K562 (cell line): ENCODE measurements around the gene POLR1B. TPM values are rescaled to one million over a fixed set of nuclear protein-coding genes. Genes with fewer than 3 reads are reported as not detected.

ENCODE experiments used
- BCL6 ChIP-seq: fragments of 250-450 bp; sonication (Bioruptor Pico); IDR thresholded peaks from 2 replicates; pipeline ENCODE4 v1.4.0; 2020
- EGR1 ChIP-seq: fragments of 450-650 bp; conservative IDR thresholded peaks from 2 replicates; pipeline ENCODE4 v1.6.1; 2017; ENCODE audit warnings: mild to moderate bottlenecking
- JUNB ChIP-seq: fragments of 450-650 bp; formaldehyde crosslinking; conservative IDR thresholded peaks from 2 replicates; pipeline ENCODE4 v1.4.0; 2020; ENCODE audit warnings: mild to moderate bottlenecking
- NRF1 ChIP-seq, 2 experiments: fragments of 450-650 bp; IDR thresholded peaks in 1 of 2; conservative IDR thresholded peaks in 1 of 2; 2 replicates each; pipeline ENCODE4 v1.6.1; 2014; ENCODE audit warnings: mild to moderate bottlenecking in 2 of 2
- RFX7 ChIP-seq: fragments of 250-450 bp; sonication (Bioruptor Pico); IDR thresholded peaks from 2 replicates; pipeline ENCODE4 v1.5.1; 2021; ENCODE audit warnings: mild to moderate bottlenecking
- RHOXF2B ChIP-seq: fragments of 250-450 bp; sonication (Bioruptor Pico); conservative IDR thresholded peaks from 2 replicates; pipeline ENCODE4 v1.5.1; 2021
- SREBF2 ChIP-seq: sonication (generic); formaldehyde crosslinking; IDR thresholded peaks from 2 replicates; pipeline ENCODE4 v1.4.0; 2020; ENCODE audit warnings: mild to moderate bottlenecking, missing genetic modification reagents
- TEAD1 ChIP-seq, 2 experiments: fragments of 450-650 bp in 1 of 2; sonication (generic) in 1 of 2; formaldehyde crosslinking; IDR thresholded peaks; 2 replicates each; pipeline versions ENCODE4 v1.4.0 to v1.8.0; 2020 to 2022; ENCODE audit warnings: mild to moderate bottlenecking in 2 of 2, missing genetic modification reagents in 1 of 2
- XRCC5 ChIP-seq: fragments of 200-400 bp; formaldehyde crosslinking; IDR thresholded peaks from 2 replicates; pipeline ENCODE4 v1.6.1; 2017; ENCODE audit warnings: low read depth, mild to moderate bottlenecking, low read length
- polyA plus RNA-seq, 8 experiments: library from polyadenylated mRNA; depleted of rRNA in 4 of 8; stranded (reverse) in 5 of 8; unstranded in 3 of 8; fragments of >200 nt; fragmentation: Nextera tagmentation in 2 of 8; fragmentation: Illumina TruSeq in 1 of 8; extraction: Ambion mirVana in 2 of 8; extraction: Trizol in 1 of 8; gene quantifications; 2 replicates each; pipeline versions ENCODE4 v1.2.1 to v1.2.3, GENCODE V29; 2011 to 2014; ENCODE audit warnings: inconsistent platforms in 1 of 8, missing spikeins in 1 of 8
- total RNA-seq, 7 experiments: library from RNA; depleted of rRNA in 6 of 7; stranded (reverse); fragments of >200 nt in 6 of 7; fragmentation: Illumina TruSeq in 2 of 7; extraction: Trizol in 2 of 7; gene quantifications; 2 replicates each; pipeline versions ENCODE4 v1.2.1 to v1.2.3, GENCODE V29; 2011 to 2021; ENCODE audit warnings: low replicate concordance in 1 of 7
- TF ChIP-seq, protein P1 (sequence below), 2 experiments: fragments of 450-650 bp; IDR thresholded peaks; 2 replicates each; pipeline ENCODE4 v1.6.1; 2018; ENCODE audit warnings: mild to moderate bottlenecking in 2 of 2, low read depth in 1 of 2; ENCODE audit not compliant: partially characterized antibody in 2 of 2
- TF ChIP-seq, protein P2 (sequence below): sonication (generic); formaldehyde crosslinking; IDR thresholded peaks from 2 replicates; pipeline ENCODE4 v1.8.0; 2022; ENCODE audit warnings: missing genetic modification reagents, mild to moderate bottlenecking, moderate library complexity, borderline replicate concordance
- TF ChIP-seq, protein P3 (sequence below): fragments of 250-450 bp; sonication (Bioruptor Pico); IDR thresholded peaks from 2 replicates; pipeline ENCODE4 v1.4.0; 2020; ENCODE audit warnings: borderline replicate concordance
- TF ChIP-seq, protein P4 (sequence below), 2 experiments: fragments of 450-650 bp; formaldehyde crosslinking in 1 of 2; IDR thresholded peaks; 2 replicates each; pipeline versions ENCODE4 v1.4.0 to v1.6.1; 2014 to 2020; ENCODE audit warnings: mild to moderate bottlenecking in 2 of 2, borderline replicate concordance in 1 of 2, low read depth in 1 of 2

The POLR1B gene
- total and polyA plus RNA-seq, 9 of the 15 experiments (the other 6 are each of a cell fraction or from before 2014, with no cell fraction given): 19.8 to 55.1 (median 40.2) TPM

DNA sequence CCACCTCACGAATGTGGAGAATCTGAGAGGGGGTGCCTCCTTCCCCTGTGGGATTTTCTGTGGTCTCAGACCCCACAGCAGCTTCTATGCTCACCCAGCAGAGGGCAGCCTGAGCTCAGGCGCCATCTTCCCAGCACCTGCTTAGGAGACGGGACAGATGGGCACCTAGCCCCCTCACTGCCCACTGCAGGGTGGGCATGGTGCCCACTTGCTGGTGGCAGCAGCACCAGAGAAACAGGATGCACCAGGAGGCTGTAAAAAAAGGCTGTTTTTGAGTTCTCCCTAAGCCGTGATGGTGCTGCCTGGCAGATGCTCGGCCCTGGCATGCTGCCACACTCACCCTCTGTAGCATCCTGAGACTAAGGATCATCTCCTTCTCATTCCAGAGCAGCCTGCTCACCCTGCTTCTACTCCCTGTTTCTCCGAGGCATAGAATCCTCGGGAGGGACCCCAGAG lies 84.4 kb downstream of the POLR1B start (continued):
- TF ChIP-seq, protein P1, sequence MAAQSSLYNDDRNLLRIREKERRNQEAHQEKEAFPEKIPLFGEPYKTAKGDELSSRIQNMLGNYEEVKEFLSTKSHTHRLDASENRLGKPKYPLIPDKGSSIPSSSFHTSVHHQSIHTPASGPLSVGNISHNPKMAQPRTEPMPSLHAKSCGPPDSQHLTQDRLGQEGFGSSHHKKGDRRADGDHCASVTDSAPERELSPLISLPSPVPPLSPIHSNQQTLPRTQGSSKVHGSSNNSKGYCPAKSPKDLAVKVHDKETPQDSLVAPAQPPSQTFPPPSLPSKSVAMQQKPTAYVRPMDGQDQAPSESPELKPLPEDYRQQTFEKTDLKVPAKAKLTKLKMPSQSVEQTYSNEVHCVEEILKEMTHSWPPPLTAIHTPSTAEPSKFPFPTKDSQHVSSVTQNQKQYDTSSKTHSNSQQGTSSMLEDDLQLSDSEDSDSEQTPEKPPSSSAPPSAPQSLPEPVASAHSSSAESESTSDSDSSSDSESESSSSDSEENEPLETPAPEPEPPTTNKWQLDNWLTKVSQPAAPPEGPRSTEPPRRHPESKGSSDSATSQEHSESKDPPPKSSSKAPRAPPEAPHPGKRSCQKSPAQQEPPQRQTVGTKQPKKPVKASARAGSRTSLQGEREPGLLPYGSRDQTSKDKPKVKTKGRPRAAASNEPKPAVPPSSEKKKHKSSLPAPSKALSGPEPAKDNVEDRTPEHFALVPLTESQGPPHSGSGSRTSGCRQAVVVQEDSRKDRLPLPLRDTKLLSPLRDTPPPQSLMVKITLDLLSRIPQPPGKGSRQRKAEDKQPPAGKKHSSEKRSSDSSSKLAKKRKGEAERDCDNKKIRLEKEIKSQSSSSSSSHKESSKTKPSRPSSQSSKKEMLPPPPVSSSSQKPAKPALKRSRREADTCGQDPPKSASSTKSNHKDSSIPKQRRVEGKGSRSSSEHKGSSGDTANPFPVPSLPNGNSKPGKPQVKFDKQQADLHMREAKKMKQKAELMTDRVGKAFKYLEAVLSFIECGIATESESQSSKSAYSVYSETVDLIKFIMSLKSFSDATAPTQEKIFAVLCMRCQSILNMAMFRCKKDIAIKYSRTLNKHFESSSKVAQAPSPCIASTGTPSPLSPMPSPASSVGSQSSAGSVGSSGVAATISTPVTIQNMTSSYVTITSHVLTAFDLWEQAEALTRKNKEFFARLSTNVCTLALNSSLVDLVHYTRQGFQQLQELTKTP (IDR thresholded peaks at IDR 0.05; ENCODE audit: low read depth in 1 of 2, partially characterized antibody in 2 of 2): no peak
- TF ChIP-seq BCL6 (CRISPR knock-in tag) (no peak), SREBF2 (CRISPR knock-in tag) (no peak), JUNB (CRISPR knock-in tag) (no peak), RHOXF2B (CRISPR knock-in tag) (no peak), TEAD1 (CRISPR knock-in tag; IDR thresholded peaks at IDR 0.05) (no peak), XRCC5 (0 out of 2 replicates have a peak, but pooled peaks have one; percentile 75), RFX7 (CRISPR knock-in tag) (no peak), EGR1 (no peak), NRF1 (conservative IDR thresholded peaks at IDR 0.05 in 1 of 2, IDR thresholded peaks at IDR 0.05 in 1 of 2) (no peak)
- TF ChIP-seq, protein P2, sequence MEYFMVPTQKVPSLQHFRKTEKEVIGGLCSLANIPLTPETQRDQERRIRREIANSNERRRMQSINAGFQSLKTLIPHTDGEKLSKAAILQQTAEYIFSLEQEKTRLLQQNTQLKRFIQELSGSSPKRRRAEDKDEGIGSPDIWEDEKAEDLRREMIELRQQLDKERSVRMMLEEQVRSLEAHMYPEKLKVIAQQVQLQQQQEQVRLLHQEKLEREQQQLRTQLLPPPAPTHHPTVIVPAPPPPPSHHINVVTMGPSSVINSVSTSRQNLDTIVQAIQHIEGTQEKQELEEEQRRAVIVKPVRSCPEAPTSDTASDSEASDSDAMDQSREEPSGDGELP (CRISPR knock-in tag): peak; percentile 67; the same call in 1 of the 2 replicates
- TF ChIP-seq, protein P3, sequence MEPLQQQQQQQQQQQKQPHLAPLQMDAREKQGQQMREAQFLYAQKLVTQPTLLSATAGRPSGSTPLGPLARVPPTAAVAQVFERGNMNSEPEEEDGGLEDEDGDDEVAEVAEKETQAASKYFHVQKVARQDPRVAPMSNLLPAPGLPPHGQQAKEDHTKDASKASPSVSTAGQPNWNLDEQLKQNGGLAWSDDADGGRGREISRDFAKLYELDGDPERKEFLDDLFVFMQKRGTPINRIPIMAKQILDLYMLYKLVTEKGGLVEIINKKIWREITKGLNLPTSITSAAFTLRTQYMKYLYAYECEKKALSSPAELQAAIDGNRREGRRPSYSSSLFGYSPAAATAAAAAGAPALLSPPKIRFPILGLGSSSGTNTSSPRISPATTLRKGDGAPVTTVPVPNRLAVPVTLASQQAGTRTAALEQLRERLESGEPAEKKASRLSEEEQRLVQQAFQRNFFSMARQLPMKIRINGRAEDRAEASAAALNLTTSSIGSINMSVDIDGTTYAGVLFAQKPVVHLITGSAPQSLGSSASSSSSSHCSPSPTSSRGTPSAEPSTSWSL (CRISPR knock-in tag): no peak
- TF ChIP-seq, protein P4, sequence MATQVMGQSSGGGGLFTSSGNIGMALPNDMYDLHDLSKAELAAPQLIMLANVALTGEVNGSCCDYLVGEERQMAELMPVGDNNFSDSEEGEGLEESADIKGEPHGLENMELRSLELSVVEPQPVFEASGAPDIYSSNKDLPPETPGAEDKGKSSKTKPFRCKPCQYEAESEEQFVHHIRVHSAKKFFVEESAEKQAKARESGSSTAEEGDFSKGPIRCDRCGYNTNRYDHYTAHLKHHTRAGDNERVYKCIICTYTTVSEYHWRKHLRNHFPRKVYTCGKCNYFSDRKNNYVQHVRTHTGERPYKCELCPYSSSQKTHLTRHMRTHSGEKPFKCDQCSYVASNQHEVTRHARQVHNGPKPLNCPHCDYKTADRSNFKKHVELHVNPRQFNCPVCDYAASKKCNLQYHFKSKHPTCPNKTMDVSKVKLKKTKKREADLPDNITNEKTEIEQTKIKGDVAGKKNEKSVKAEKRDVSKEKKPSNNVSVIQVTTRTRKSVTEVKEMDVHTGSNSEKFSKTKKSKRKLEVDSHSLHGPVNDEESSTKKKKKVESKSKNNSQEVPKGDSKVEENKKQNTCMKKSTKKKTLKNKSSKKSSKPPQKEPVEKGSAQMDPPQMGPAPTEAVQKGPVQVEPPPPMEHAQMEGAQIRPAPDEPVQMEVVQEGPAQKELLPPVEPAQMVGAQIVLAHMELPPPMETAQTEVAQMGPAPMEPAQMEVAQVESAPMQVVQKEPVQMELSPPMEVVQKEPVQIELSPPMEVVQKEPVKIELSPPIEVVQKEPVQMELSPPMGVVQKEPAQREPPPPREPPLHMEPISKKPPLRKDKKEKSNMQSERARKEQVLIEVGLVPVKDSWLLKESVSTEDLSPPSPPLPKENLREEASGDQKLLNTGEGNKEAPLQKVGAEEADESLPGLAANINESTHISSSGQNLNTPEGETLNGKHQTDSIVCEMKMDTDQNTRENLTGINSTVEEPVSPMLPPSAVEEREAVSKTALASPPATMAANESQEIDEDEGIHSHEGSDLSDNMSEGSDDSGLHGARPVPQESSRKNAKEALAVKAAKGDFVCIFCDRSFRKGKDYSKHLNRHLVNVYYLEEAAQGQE (IDR thresholded peaks at IDR 0.05; ENCODE audit: borderline replicate concordance): peak; percentile 95
- TF ChIP-seq, protein P4 (CRISPR knock-in tag; IDR thresholded peaks at IDR 0.05; ENCODE audit: low read depth): no peak
